PC-9 (cell line): ENCODE results near the gene ZNF197.

Source experiments
- EZH2 ChIP-seq: fragments of 200-600 bp; sonication (generic); IDR thresholded peaks from 2 replicates; pipeline ENCODE4 v1.8.0; 2017; ENCODE audit warnings: antibody characterized with exemption, low read depth
- TF ChIP-seq, protein P1 (sequence below): fragments of 200-600 bp; sonication (generic); conservative IDR thresholded peaks from 2 replicates; pipeline ENCODE4 v1.6.1; 2017; ENCODE audit warnings: mixed run types, antibody characterized with exemption, mild to moderate bottlenecking, moderate library complexity

DNA sequence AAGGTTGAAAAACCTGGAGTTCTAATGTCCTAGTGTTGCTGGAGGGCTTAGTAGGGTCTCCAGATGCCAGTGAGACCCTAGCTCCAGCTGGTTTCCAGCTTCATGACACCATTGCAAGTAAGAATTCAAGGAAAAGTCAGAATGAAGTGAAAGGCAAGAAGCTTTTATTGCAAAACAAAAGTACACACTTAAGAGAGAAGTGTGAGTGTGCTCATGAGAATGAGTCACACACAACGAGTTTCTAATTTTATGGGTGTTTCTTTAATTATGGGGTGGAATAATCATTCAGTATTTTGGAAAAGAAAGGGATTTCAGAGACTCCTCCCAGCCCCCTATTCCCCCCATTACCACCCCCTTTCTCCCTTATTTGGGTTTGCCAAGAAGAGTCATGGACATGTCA lies 63.1 kb downstream of the ZNF197 start:
- TF ChIP-seq, protein P1, sequence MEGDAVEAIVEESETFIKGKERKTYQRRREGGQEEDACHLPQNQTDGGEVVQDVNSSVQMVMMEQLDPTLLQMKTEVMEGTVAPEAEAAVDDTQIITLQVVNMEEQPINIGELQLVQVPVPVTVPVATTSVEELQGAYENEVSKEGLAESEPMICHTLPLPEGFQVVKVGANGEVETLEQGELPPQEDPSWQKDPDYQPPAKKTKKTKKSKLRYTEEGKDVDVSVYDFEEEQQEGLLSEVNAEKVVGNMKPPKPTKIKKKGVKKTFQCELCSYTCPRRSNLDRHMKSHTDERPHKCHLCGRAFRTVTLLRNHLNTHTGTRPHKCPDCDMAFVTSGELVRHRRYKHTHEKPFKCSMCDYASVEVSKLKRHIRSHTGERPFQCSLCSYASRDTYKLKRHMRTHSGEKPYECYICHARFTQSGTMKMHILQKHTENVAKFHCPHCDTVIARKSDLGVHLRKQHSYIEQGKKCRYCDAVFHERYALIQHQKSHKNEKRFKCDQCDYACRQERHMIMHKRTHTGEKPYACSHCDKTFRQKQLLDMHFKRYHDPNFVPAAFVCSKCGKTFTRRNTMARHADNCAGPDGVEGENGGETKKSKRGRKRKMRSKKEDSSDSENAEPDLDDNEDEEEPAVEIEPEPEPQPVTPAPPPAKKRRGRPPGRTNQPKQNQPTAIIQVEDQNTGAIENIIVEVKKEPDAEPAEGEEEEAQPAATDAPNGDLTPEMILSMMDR = no peak
- no peak for TF ChIP-seq EZH2
